Measurements from ENCODE around the gene TYRO3.
A peak's percentile ranks its signal among the peaks of the same experiment; 100 is the strongest.

TYRO3 gene

GRCh38 chr15:41558400-41559238, at the start of gene TYRO3:
Gene TYRO3, plus strand, starts transcription at chr15:41559212. Its CDS starts 46 bp downstream, at chr15:41559258.
- peak; percentile 46 for DNase-seq (ENCODE audit: low read depth, low spot score)

GRCh38 chr15:41510728-41511127, 48.3 kb upstream of the TYRO3 start:
- no peak for DNase-seq (ENCODE audit: low read depth, low spot score)

GRCh38 chr15:41511331-41511898, 47.6 kb upstream of the TYRO3 start:
- no peak for DNase-seq (ENCODE audit: low read depth, low spot score)

GRCh38 chr15:41511899-41512369, 47.1 kb upstream of the TYRO3 start:
- DNase-seq (ENCODE audit: low read depth, low spot score), result no peak

- DNase-seq (ENCODE audit: low read depth, low spot score), result no peak
Observed at GRCh38 chr15:41512512-41512939, 46.5 kb upstream of the TYRO3 start.

- DNase-seq (ENCODE audit: low read depth, low spot score), result no peak
Observed at GRCh38 chr15:41512940-41513505, 46.0 kb upstream of the TYRO3 start.

- DNase-seq (ENCODE audit: low read depth, low spot score), result no peak
Observed at GRCh38 chr15:41513506-41514227, 45.3 kb upstream of the TYRO3 start, which contains the start of gene LTK. Gene LTK, minus strand, starts transcription at chr15:41513827. Its CDS starts 118 bp downstream, at chr15:41513709.

GRCh38 chr15:41517895-41518449, 41.0 kb upstream of the TYRO3 start:
- DNase-seq (ENCODE audit: low read depth, low spot score), result no peak

GRCh38 chr15:41520636-41521035, 38.4 kb upstream of the TYRO3 start:
- DNase-seq (ENCODE audit: low read depth, low spot score), result no peak

- DNase-seq (ENCODE audit: low read depth, low spot score), result no peak
Observed at GRCh38 chr15:41521614-41522013, 37.4 kb upstream of the TYRO3 start.

- DNase-seq (ENCODE audit: low read depth, low spot score), result no peak
Observed at GRCh38 chr15:41523097-41523496, 35.9 kb upstream of the TYRO3 start.

GRCh38 chr15:41530363-41530956, 28.6 kb upstream of the TYRO3 start:
- DNase-seq (ENCODE audit: low read depth, low spot score), result no peak

- DNase-seq (ENCODE audit: low read depth, low spot score), result no peak
Observed at GRCh38 chr15:41535544-41535943, 23.5 kb upstream of the TYRO3 start.

GRCh38 chr15:41536866-41537265, 22.1 kb upstream of the TYRO3 start:
- DNase-seq (ENCODE audit: low read depth, low spot score), result no peak

- no peak for DNase-seq (ENCODE audit: low read depth, low spot score)
Observed at GRCh38 chr15:41543521-41543870, 15.5 kb upstream of the TYRO3 start.

GRCh38 chr15:41544650-41545015, 14.4 kb upstream of the TYRO3 start:
- no peak for DNase-seq (ENCODE audit: low read depth, low spot score)

- DNase-seq (ENCODE audit: low read depth, low spot score), result no peak
Observed at GRCh38 chr15:41545218-41545617, 13.8 kb upstream of the TYRO3 start.

GRCh38 chr15:41546851-41547786, 11.9 kb upstream of the TYRO3 start:
- no peak for DNase-seq (ENCODE audit: low read depth, low spot score)

- DNase-seq (ENCODE audit: low read depth, low spot score), result no peak
Observed at GRCh38 chr15:41550066-41550775, 8.8 kb upstream of the TYRO3 start.

GRCh38 chr15:41553731-41554130, 5.3 kb upstream of the TYRO3 start:
- no peak for DNase-seq (ENCODE audit: low read depth, low spot score)
